Activated CD8-positive, alpha-beta memory T cell treated with anti-CD3 and anti-CD28 coated beads for 24 hours (primary cell): ENCODE measurements around the gene CRYBA2.

Experiments
- DNase-seq: peaks from one replicate; pipeline ENCODE4 v3.0.0-alpha.2; 2020

Gene CRYBA2

GRCh38 chr2:218993345-218994315, at the start of gene CRYBA2:
Gene CRYBA2, minus strand, starts transcription at chr2:218993422. Its CDS starts 246 bp downstream, at chr2:218993176.
- DNase-seq: no peak

- DNase-seq: no peak
Observed at GRCh38 chr2:219042750-219043149, 49.5 kb upstream of the CRYBA2 start.

GRCh38 chr2:219042157-219042556, 48.9 kb upstream of the CRYBA2 start:
- no peak for DNase-seq

- peak; percentile 65 for DNase-seq
Observed at GRCh38 chr2:219041252-219041651, 48.0 kb upstream of the CRYBA2 start, which contains the start of gene CFAP65. Gene CFAP65, minus strand, starts transcription at chr2:219041516. Its CDS starts 2,468 bp downstream, at chr2:219039048.

GRCh38 chr2:219038600-219038999, 45.4 kb upstream of the CRYBA2 start:
- DNase-seq: no peak

GRCh38 chr2:219037783-219038499, 44.7 kb upstream of the CRYBA2 start:
- DNase-seq: no peak

- DNase-seq: no peak
Observed at GRCh38 chr2:219035942-219036341, 42.7 kb upstream of the CRYBA2 start.

GRCh38 chr2:219034823-219035222, 41.6 kb upstream of the CRYBA2 start:
- no peak for DNase-seq

GRCh38 chr2:219032051-219032745, 39.0 kb upstream of the CRYBA2 start:
- no peak for DNase-seq

GRCh38 chr2:219031005-219031738, 38.0 kb upstream of the CRYBA2 start:
- DNase-seq: no peak

GRCh38 chr2:219030177-219030940, 37.1 kb upstream of the CRYBA2 start:
- no peak for DNase-seq

- peak; percentile 90 for DNase-seq
Observed at GRCh38 chr2:219029829-219030165, 36.6 kb upstream of the CRYBA2 start.

- peak; percentile 62 for DNase-seq
Observed at GRCh38 chr2:219028996-219029828, 36.0 kb upstream of the CRYBA2 start.

- DNase-seq: no peak
Observed at GRCh38 chr2:219028141-219028540, 34.9 kb upstream of the CRYBA2 start.

- no peak for DNase-seq
Observed at GRCh38 chr2:219027511-219028055, 34.4 kb upstream of the CRYBA2 start.

GRCh38 chr2:219026946-219027345, 33.7 kb upstream of the CRYBA2 start:
- DNase-seq: no peak

- no peak for DNase-seq
Observed at GRCh38 chr2:219025637-219026585, 32.7 kb upstream of the CRYBA2 start.

- DNase-seq: no peak
Observed at GRCh38 chr2:219024059-219024458, 30.8 kb upstream of the CRYBA2 start.

GRCh38 chr2:219023045-219023605, 29.9 kb upstream of the CRYBA2 start:
- DNase-seq: no peak
